CD4-positive, alpha-beta T cell (primary cell): Measurements from ENCODE around the gene CDR2. TPM values are rescaled to one million over a fixed set of nuclear protein-coding genes. Genes with fewer than 3 reads are reported as not detected.
A peak's percentile ranks its signal among the peaks of the same experiment; 100 is the strongest.

Source experiments
- ATAC-seq: fragments of 200-7000 bp; cut with Tn5 transposase; one replicate; pipeline ENCODE4 v1.10.0; 2022; ENCODE audit warnings: mild to moderate bottlenecking; ENCODE audit not compliant: poor library complexity
- CTCF ChIA-PET: fragments of 350-600 bp; sonication (Branson Sonifier 250); formaldehyde crosslinking; loops from one replicate; lab custom pipeline; 2021; ENCODE audit warnings: antibody characterized with exemption, inconsistent platforms; lab: Charles Lee
- POLR2A ChIA-PET: fragments of 350-600 bp; sonication (Branson Sonifier 250); formaldehyde crosslinking; loops from one replicate; lab custom pipeline; 2021; ENCODE audit warnings: antibody characterized with exemption, inconsistent platforms; lab: Charles Lee
- DNase-seq, 14 experiments: peaks; one replicate each; pipeline ENCODE4 v3.0.0-alpha.2; 2013 to 2020; ENCODE audit warnings: mixed read lengths in 2 of 14
- H3K27ac ChIP-seq, 2 donors: one replicate each; pipeline versions ENCODE4 v1.5.1 to v1.7.0; 2013; ENCODE audit warnings: low read length in 2 of 2, low read depth in 1 of 2, mild to moderate bottlenecking in 1 of 2
- H3K27me3 ChIP-seq, 2 experiments: 1 replicate in 1 of 2; 2 replicates in 1 of 2; pipeline versions ENCODE4 v1.6.1 to v1.7.0; 2013; ENCODE audit warnings: low read length in 2 of 2, control low read depth in 1 of 2, mild to moderate bottlenecking in 1 of 2, moderate library complexity in 1 of 2; ENCODE audit not compliant: insufficient read depth in 2 of 2, control insufficient read depth in 1 of 2
- H3K36me3 ChIP-seq: one replicate; pipeline ENCODE4 v1.6.1; 2013; ENCODE audit warnings: low read length, control low read depth; ENCODE audit not compliant: insufficient read depth
- H3K4me1 ChIP-seq: one replicate; pipeline ENCODE4 v1.6.1; 2013; ENCODE audit warnings: low read length, control low read depth; ENCODE audit not compliant: insufficient read depth
- H3K4me3 ChIP-seq: one replicate; pipeline ENCODE4 v1.5.1; 2013; ENCODE audit warnings: mild to moderate bottlenecking, low read length, moderate library complexity
- H3K9me3 ChIP-seq, 2 experiments: 1 replicate in 1 of 2; 2 replicates in 1 of 2; pipeline versions ENCODE4 v1.6.1 to v1.7.0; 2013; ENCODE audit warnings: low read length in 2 of 2, mild to moderate bottlenecking in 2 of 2, control low read depth in 1 of 2, moderate library complexity in 1 of 2; ENCODE audit not compliant: control insufficient read depth in 1 of 2, insufficient read depth in 1 of 2
- H3K27ac Mint-ChIP-seq: one replicate; pipeline ENCODE4 v1.8.0; 2020; ENCODE audit warnings: mixed read lengths
- H3K27me3 Mint-ChIP-seq: one replicate; pipeline ENCODE4 v1.8.0; 2021; ENCODE audit warnings: mixed read lengths
- H3K36me3 Mint-ChIP-seq: one replicate; pipeline ENCODE4 v1.8.0; 2021; ENCODE audit warnings: low read depth, mixed read lengths
- H3K4me1 Mint-ChIP-seq: one replicate; pipeline ENCODE4 v1.8.0; 2021; ENCODE audit warnings: low read depth, mixed read lengths
- H3K4me3 Mint-ChIP-seq: one replicate; pipeline ENCODE4 v1.8.0; 2020; ENCODE audit warnings: mild to moderate bottlenecking, mixed read lengths
- H3K9me3 Mint-ChIP-seq: one replicate; pipeline ENCODE4 v1.8.0; 2020; ENCODE audit warnings: mixed read lengths
- CTCF ChIP-seq: fragments of 200-600 bp; IDR thresholded peaks from one replicate; pipeline ENCODE4 v1.8.0; 2022; ENCODE audit warnings: antibody characterized with exemption, mild to moderate bottlenecking
- intact Hi-C, 2 experiments: fragments of 100-400 bp; cut with DNase I in 1 of 2; cut with micrococcal nuclease in 1 of 2; formaldehyde crosslinking; loops; one replicate each; pipeline versions ENCODE4 v1.15.1 to v1.9.0; 2023 to 2025; cut with DNase I, micrococcal nuclease
- total RNA-seq, 174 experiments: library from RNA in 2 of 174; stranded (reverse) in 2 of 174; gene quantifications; one replicate each; pipeline ENCODE4 v1.2.3 and lab custom pipeline; 2021 to 2026

The CDR2 gene
- total RNA-seq, 2 experiments from 2014 or later, result 104 to 113 TPM

GRCh38 chr16:22327446-22327775, 47.0 kb downstream of the CDR2 start:
- intact Hi-C loops, result loop anchor here in 1 of 2 experiments (5.0 kb wide), 2 partner anchors 45 to 95 kb away; partner anchors contain the start of gene CDR2
- H3K36me3 Mint-ChIP-seq, result peaks cover 93% of the 10 kb centered on the region
- CTCF ChIA-PET, result no interaction called here
- Histone ChIP-seq H3K27me3 (no peaks in the 10 kb centered on the region), H3K27ac (no peak overlapping the region), H3K9me3 (no peaks in the 10 kb centered on the region), H3K4me3 (no peak overlapping the region), H3K36me3 (peaks cover 83% of the 10 kb centered on the region), H3K4me1 (peaks cover 4% of the 10 kb centered on the region)
- DNase-seq, result no peak
- no peak for ATAC-seq
- H3K27ac Mint-ChIP-seq, result peak overlapping the region; percentile 30
- H3K9me3 Mint-ChIP-seq, result no peaks in the 10 kb centered on the region
- H3K27me3 Mint-ChIP-seq, result no peaks in the 10 kb centered on the region
- H3K4me3 Mint-ChIP-seq, result no peak overlapping the region
- POLR2A ChIA-PET, result interaction anchor here (2.0 to 4.2 kb wide), 2 partner anchors 30 to 46 kb away, joined by 8 to 21 read pairs; no protein-coding TSS in a partner anchor
- TF ChIP-seq CTCF, result no peak
- H3K4me1 Mint-ChIP-seq, result peaks cover 19% of the 10 kb centered on the region

- no peak for TF ChIP-seq CTCF
- no peak overlapping the region for H3K4me3 Mint-ChIP-seq
- H3K9me3 Mint-ChIP-seq, result no peaks in the 10 kb centered on the region
- no peak overlapping the region for H3K4me3 ChIP-seq
- peaks cover 19% of the 10 kb centered on the region for H3K4me1 Mint-ChIP-seq
- POLR2A ChIA-PET, result interaction anchor here (2.0 to 4.2 kb wide), 2 partner anchors 31 to 46 kb away, joined by 8 to 21 read pairs; no protein-coding TSS in a partner anchor
- peaks cover 83% of the 10 kb centered on the region for H3K36me3 ChIP-seq
- no peak for ATAC-seq
- no peaks in the 10 kb centered on the region for H3K9me3 ChIP-seq
- peak in 1 of 14 experiments; percentile 9 for DNase-seq
- no peak overlapping the region for H3K27ac ChIP-seq
- intact Hi-C loops, result loop anchor here in 1 of 2 experiments (5.0 kb wide), 2 partner anchors 45 to 95 kb away; partner anchors contain the start of gene CDR2
- H3K27me3 Mint-ChIP-seq, result no peaks in the 10 kb centered on the region
- H3K4me1 ChIP-seq, result peaks cover 7% of the 10 kb centered on the region
- peaks cover 90% of the 10 kb centered on the region for H3K36me3 Mint-ChIP-seq
- no peaks in the 10 kb centered on the region for H3K27me3 ChIP-seq
- H3K27ac Mint-ChIP-seq, result peak overlapping the region; percentile 30
- CTCF ChIA-PET, result no interaction called here
Measured at GRCh38 chr16:22326771-22327445, 47.5 kb downstream of the CDR2 start.

GRCh38 chr16:22326369-22326652, 48.1 kb downstream of the CDR2 start:
- intact Hi-C loops, result loop anchor here in 1 of 2 experiments (5.0 kb wide), 2 partner anchors 46 to 96 kb away; partner anchors contain the start of gene CDR2
- peaks cover 13% of the 10 kb centered on the region for H3K4me1 ChIP-seq
- H3K27me3 Mint-ChIP-seq, result no peaks in the 10 kb centered on the region
- peaks cover 86% of the 10 kb centered on the region for H3K36me3 Mint-ChIP-seq
- H3K27ac Mint-ChIP-seq, result no peak overlapping the region
- no peaks in the 10 kb centered on the region for H3K9me3 ChIP-seq
- H3K9me3 Mint-ChIP-seq, result no peaks in the 10 kb centered on the region
- H3K4me1 Mint-ChIP-seq, result peaks cover 15% of the 10 kb centered on the region
- H3K4me3 ChIP-seq, result no peak overlapping the region
- TF ChIP-seq CTCF, result no peak
- ATAC-seq (no peak), DNase-seq (no peak)
- H3K27me3 ChIP-seq, result no peaks in the 10 kb centered on the region
- H3K27ac ChIP-seq, result no peak overlapping the region
- ChIA-PET POLR2A (interaction anchor here (2.0 kb wide), 1 partner anchor 31 kb away, joined by 8 read pairs; no protein-coding TSS in a partner anchor), CTCF (no interaction called here)
- H3K36me3 ChIP-seq, result peaks cover 83% of the 10 kb centered on the region
- no peak overlapping the region for H3K4me3 Mint-ChIP-seq
